HL-60 (cell line): ENCODE data around the gene MPST.

Experiments used
- DNase-seq, 2 experiments: peaks; one replicate each; pipeline ENCODE4 v3.0.0-alpha.2; 2010 to 2020; ENCODE audit warnings: low read depth in 1 of 2, low spot score in 1 of 2
- H3K27ac ChIP-seq: fragments of 250-450 bp; sonication (Bioruptor Pico); replicated peaks from 2 replicates; pipeline ENCODE4 v1.5.1; 2020; ENCODE audit warnings: mild to moderate bottlenecking, moderate library complexity
- H3K27me3 ChIP-seq: fragments of 250-450 bp; sonication (Bioruptor Pico); 2 replicates; pipeline ENCODE4 v1.5.1; 2021; ENCODE audit warnings: mild to moderate bottlenecking, moderate library complexity; ENCODE audit not compliant: insufficient read depth, poor library complexity, severe bottlenecking
- H3K4me3 ChIP-seq: replicated peaks from 2 replicates; pipeline ENCODE4 v1.5.1; 2011; ENCODE audit warnings: mild to moderate bottlenecking, control low read depth, low read length; ENCODE audit not compliant: insufficient read depth
- GABPA ChIP-seq: IDR thresholded peaks from 2 replicates; pipeline ENCODE4 v1.6.1; 2012; ENCODE audit warnings: low read depth
- POLR2AphosphoS5 ChIP-seq: IDR thresholded peaks from 2 replicates; pipeline ENCODE4 v1.6.1; 2012; ENCODE audit warnings: low read depth
- SPI1 ChIP-seq: IDR thresholded peaks from 2 replicates; pipeline ENCODE4 v1.6.1; 2012; ENCODE audit warnings: low read depth, mild to moderate bottlenecking, borderline replicate concordance
- TF ChIP-seq, protein P1 (sequence below): IDR thresholded peaks from 2 replicates; pipeline ENCODE4 v1.6.1; 2012; ENCODE audit warnings: low read depth; ENCODE audit not compliant: insufficient replicate concordance
- TF ChIP-seq, protein P2 (sequence below): IDR thresholded peaks from one replicate; pipeline ENCODE4 v1.5.1; 2011; ENCODE audit warnings: low read length, control low read depth, inconsistent platforms; ENCODE audit not compliant: insufficient read depth

MPST gene

DNA sequence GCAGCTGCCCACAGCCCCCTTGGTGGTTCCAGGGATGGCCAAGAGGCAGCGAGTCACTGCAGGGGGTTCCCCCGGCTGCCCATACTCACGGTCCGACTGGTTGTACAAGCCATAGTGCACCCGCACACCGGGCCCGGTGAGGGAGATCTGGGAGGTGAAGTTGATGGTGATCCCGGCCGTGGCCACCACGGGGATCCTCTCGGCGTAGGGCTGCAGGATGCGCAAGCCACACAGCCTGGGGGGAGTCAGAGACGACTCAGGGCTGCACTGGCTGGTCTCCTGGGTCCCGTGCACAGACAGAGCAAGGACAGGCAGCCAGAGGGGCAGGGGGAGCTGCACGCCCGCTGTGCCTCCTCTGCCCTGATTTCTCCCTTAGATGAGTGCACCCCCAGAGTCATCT lies 55.5 kb downstream of the MPST start:
- H3K27me3 ChIP-seq: no peaks in the 10 kb centered on the region
- TF ChIP-seq, protein P1, sequence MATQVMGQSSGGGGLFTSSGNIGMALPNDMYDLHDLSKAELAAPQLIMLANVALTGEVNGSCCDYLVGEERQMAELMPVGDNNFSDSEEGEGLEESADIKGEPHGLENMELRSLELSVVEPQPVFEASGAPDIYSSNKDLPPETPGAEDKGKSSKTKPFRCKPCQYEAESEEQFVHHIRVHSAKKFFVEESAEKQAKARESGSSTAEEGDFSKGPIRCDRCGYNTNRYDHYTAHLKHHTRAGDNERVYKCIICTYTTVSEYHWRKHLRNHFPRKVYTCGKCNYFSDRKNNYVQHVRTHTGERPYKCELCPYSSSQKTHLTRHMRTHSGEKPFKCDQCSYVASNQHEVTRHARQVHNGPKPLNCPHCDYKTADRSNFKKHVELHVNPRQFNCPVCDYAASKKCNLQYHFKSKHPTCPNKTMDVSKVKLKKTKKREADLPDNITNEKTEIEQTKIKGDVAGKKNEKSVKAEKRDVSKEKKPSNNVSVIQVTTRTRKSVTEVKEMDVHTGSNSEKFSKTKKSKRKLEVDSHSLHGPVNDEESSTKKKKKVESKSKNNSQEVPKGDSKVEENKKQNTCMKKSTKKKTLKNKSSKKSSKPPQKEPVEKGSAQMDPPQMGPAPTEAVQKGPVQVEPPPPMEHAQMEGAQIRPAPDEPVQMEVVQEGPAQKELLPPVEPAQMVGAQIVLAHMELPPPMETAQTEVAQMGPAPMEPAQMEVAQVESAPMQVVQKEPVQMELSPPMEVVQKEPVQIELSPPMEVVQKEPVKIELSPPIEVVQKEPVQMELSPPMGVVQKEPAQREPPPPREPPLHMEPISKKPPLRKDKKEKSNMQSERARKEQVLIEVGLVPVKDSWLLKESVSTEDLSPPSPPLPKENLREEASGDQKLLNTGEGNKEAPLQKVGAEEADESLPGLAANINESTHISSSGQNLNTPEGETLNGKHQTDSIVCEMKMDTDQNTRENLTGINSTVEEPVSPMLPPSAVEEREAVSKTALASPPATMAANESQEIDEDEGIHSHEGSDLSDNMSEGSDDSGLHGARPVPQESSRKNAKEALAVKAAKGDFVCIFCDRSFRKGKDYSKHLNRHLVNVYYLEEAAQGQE: no peak
- no peak overlapping the region for H3K27ac ChIP-seq
- no peak for DNase-seq
- H3K4me3 ChIP-seq: no peak overlapping the region

DNA sequence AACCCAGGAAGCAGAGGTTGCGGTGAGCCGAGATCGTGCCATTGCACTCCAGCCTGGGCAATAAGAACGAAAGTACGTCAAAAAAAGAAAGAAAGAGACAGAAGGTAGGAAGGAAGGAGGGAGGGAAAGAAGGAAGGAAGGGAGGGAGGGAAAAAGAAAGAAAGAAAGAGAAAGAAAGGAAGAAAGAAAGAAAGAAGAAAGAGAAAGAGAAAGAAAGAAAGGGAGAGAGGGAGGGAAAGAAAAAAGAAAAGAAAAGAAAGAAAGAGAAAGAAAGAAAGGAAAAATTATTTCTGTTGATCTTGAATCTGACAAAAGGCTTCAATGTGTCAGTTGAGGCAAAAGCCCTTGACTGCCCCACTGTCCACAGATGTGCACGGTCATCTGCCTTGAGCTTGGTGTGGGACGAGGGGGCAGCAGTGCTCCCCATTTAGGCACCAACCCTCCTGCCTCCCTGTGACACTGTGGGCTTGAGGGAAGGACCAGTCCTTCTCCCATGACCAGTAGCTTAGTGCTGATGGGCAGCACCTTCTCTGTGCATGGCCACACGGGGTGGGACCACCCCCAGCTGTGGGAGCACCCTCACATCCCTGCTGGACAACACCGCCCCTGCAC lies 56.4 kb downstream of the MPST start:
- TF ChIP-seq POLR2AphosphoS5: no peak
- TF ChIP-seq, protein P1: no peak
- no peak for TF ChIP-seq GABPA
- TF ChIP-seq, protein P2, sequence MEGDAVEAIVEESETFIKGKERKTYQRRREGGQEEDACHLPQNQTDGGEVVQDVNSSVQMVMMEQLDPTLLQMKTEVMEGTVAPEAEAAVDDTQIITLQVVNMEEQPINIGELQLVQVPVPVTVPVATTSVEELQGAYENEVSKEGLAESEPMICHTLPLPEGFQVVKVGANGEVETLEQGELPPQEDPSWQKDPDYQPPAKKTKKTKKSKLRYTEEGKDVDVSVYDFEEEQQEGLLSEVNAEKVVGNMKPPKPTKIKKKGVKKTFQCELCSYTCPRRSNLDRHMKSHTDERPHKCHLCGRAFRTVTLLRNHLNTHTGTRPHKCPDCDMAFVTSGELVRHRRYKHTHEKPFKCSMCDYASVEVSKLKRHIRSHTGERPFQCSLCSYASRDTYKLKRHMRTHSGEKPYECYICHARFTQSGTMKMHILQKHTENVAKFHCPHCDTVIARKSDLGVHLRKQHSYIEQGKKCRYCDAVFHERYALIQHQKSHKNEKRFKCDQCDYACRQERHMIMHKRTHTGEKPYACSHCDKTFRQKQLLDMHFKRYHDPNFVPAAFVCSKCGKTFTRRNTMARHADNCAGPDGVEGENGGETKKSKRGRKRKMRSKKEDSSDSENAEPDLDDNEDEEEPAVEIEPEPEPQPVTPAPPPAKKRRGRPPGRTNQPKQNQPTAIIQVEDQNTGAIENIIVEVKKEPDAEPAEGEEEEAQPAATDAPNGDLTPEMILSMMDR: no peak
- no peak for TF ChIP-seq SPI1
- DNase-seq: no peak
- no peak overlapping the region for H3K4me3 ChIP-seq
- H3K27ac ChIP-seq: no peak overlapping the region
- no peaks in the 10 kb centered on the region for H3K27me3 ChIP-seq

DNA sequence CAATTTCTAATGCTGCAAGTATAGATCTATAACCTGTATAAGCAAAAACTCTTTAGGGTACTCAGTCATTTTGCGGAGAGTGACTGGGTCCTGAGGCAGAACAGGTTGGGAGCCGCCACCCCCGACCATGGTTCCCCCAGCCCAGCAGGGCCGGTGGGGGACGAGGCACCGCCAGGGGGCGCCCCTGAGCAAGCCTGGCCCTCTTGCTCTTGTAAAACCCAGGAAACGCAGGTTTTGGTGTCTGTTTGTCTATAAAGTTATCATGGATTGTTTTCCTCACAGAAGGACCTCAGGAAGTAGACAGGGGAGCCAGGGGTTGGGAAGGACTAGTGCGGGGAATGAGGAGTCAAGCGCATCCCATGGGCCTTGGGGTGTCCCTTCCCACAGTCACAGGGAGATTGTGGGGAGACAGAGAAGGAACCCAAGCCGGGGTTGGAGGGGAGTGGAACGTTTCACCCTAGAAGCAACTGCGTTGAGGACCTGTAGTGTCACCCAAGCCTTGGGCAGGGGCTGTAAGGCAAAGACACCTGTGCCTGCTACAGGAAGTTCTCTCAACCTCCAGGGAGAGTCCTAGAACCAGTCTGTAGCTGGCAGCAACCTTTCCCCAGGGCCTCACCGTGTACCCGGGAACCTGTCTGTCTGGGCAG lies 58.4 kb downstream of the MPST start:
- DNase-seq: peak in 1 of 2 experiments; percentile 49
- Histone ChIP-seq H3K27me3 (no peaks in the 10 kb centered on the region), H3K4me3 (no peak overlapping the region), H3K27ac (no peak overlapping the region)
- TF ChIP-seq POLR2AphosphoS5: no peak
- TF ChIP-seq, protein P2: peak; percentile 79
- no peak for TF ChIP-seq SPI1

DNA sequence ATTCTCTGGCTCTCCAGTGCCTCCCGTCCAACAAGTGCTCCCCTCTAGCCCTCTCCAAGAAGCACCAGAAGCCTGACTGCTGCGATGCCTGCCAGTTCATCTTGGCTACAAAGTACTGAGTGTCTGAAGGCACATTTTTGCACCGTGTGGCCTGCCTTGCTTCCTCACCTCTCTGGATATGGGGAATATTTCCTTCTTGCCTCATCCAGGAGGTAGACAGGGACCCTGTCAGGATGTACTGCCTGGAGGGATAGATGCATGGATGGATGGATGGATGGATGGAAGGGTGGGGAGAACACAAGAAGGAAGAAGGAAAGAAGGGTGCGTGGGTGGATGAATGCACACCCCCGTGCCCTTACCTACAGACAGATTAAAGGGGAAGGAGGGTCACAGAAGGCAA lies 59.6 kb downstream of the MPST start:
- TF ChIP-seq, protein P1: no peak
- TF ChIP-seq SPI1 (no peak), GABPA (no peak), POLR2AphosphoS5 (no peak)
- TF ChIP-seq, protein P2: no peak
- DNase-seq: no peak
- H3K27me3 ChIP-seq: no peaks in the 10 kb centered on the region
- H3K4me3 ChIP-seq: no peak overlapping the region
- no peak overlapping the region for H3K27ac ChIP-seq
